ENCODE measurements around the gene GPR12. TPM values are rescaled to one million over a fixed set of nuclear protein-coding genes. Genes with fewer than 3 reads are reported as not detected.

GPR12 gene
- total RNA-seq, 4 donors from 2014 or later, result under 0.01 to 0.63 (median 0.39) TPM; not detected in 1

- no peak for TF ChIP-seq POLR2A (IDR thresholded peaks at IDR 0.05)
- no peak for TF ChIP-seq CTCF (IDR thresholded peaks at IDR 0.05)
- no peak for TF ChIP-seq EP300 (IDR thresholded peaks at IDR 0.05)
- no peaks in the 10 kb centered on the region for H3K36me3 ChIP-seq
- DNase-seq (ENCODE audit: low spot score in 2 of 2), result no peak
- no peaks in the 10 kb centered on the region for H3K4me1 ChIP-seq
- H3K27ac ChIP-seq, result no peak overlapping the region
- H3K27me3 ChIP-seq, result no peaks in the 10 kb centered on the region
- WGBS, 2 donors, result 81 to 89% methylated on average over 7 of the region's 7 CpGs
- H3K4me3 ChIP-seq, result no peak overlapping the region
- H3K9me3 ChIP-seq, result no peaks in the 10 kb centered on the region
Observed at GRCh38 chr13:26709461-26709860, 51.1 kb downstream of the GPR12 start.

DNA sequence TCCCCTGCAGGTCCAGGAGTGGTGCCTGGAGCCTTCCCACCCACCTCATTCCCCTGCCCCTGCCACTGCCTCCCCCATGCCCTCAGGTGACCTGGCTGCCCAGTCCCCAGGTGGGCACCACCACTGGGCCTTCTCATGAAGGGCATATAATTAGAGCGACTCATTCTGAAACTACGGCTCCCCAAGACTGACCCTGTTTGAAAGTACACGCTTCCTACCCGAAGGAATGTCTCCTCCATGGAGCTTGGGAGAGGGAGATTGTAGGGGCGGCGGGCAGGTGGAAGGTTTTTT, 52.6 kb downstream of the GPR12 start:
- Histone ChIP-seq H3K27me3 (no peaks in the 10 kb centered on the region), H3K36me3 (no peaks in the 10 kb centered on the region), H3K9me3 (peaks cover 0 to 3% (median 0%) of the 10 kb centered on the region in 4 donors), H3K27ac (no peak overlapping the region), H3K4me3 (no peak overlapping the region), H3K4me1 (no peaks in the 10 kb centered on the region)
- WGBS, 2 donors, result 82 to 84% methylated on average over 6 of the region's 6 CpGs
- DNase-seq (ENCODE audit: low spot score in 2 of 2), result no peak
- peak in 1 of 5 experiments; percentile 3 for TF ChIP-seq CTCF (IDR thresholded peaks at IDR 0.05)
- no peak for TF ChIP-seq EP300 (IDR thresholded peaks at IDR 0.05)

- Histone ChIP-seq H3K27ac (no peak overlapping the region), H3K4me3 (no peak overlapping the region), H3K9me3 (peaks cover 0 to 8% (median 0%) of the 10 kb centered on the region in 4 donors), H3K27me3 (no peaks in the 10 kb centered on the region), H3K4me1 (no peaks in the 10 kb centered on the region), H3K36me3 (no peaks in the 10 kb centered on the region)
- 47 to 51% methylated on average over 12 of the region's 13 CpGs for WGBS, 2 donors
- DNase-seq (ENCODE audit: low spot score in 2 of 2), result peak in 1 of 2 donors; percentile 24
- TF ChIP-seq POLR2A (IDR thresholded peaks at IDR 0.05) (no peak), CTCF (IDR thresholded peaks at IDR 0.05) (peak; percentile 31 to 42 (median 38))
Observed at GRCh38 chr13:26707122-26708006, 53.2 kb downstream of the GPR12 start.

DNA sequence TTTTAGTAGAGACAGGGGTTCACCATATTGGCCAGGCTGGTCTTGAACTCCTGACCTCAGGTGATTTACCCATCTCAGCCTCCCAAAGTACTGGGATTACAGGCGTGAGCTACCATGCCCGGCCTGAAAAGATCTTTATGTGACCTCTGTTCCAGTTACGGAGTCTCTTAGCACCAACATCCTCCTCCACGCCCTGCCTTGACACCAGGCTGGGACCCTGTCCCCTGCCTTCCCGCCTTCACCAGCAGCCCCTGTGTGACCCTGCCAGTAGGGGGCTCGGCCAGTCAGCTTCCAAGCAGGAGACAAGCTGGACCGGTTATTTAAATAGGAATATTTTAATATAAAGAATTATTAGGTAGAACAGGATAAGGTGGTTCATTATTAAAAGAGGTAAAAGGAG, 54.2 kb downstream of the GPR12 start:
- Histone ChIP-seq H3K9me3 (peaks cover 0 to 8% (median 0%) of the 10 kb centered on the region in 4 donors), H3K27ac (no peak overlapping the region), H3K36me3 (no peaks in the 10 kb centered on the region), H3K4me1 (no peaks in the 10 kb centered on the region), H3K4me3 (no peak overlapping the region), H3K27me3 (no peaks in the 10 kb centered on the region)
- TF ChIP-seq POLR2A (IDR thresholded peaks at IDR 0.05), result no peak
- no peak for TF ChIP-seq EP300 (IDR thresholded peaks at IDR 0.05)
- no peak for TF ChIP-seq CTCF (IDR thresholded peaks at IDR 0.05)
- WGBS, 2 donors, result 57 to 64% methylated on average over 7 of the region's 7 CpGs
- no peak for DNase-seq (ENCODE audit: low spot score in 2 of 2)

DNA sequence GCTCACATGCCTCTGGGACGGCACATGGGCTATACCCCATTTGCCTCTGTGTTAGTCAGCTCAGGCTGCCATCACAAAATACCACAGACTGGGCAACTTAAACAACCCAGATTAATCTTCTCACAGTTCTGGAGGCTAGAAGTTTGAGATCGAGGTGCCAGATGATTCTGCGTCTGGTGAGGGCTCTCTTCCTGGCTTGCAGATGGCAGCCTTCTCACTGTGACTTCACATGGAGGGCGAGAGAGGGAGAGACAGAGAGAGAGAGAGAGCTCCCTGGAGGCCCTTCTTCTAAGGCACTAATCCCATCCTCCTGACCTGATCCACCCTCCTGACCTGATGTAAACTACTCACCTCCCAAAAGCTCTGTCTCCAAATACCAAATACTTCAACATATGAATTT, 55.0 kb downstream of the GPR12 start:
- no peak for TF ChIP-seq CTCF (IDR thresholded peaks at IDR 0.05)
- no peak for DNase-seq (ENCODE audit: low spot score in 2 of 2)
- H3K9me3 ChIP-seq, result peaks cover 0 to 8% (median 0%) of the 10 kb centered on the region in 4 donors
- no peak overlapping the region for H3K27ac ChIP-seq
- H3K27me3 ChIP-seq, result no peaks in the 10 kb centered on the region
- no peaks in the 10 kb centered on the region for H3K4me1 ChIP-seq
- WGBS, 2 donors, result 77 to 84% methylated on average over 4 of the region's 4 CpGs
- no peaks in the 10 kb centered on the region for H3K36me3 ChIP-seq
- H3K4me3 ChIP-seq, result no peak overlapping the region

Other genes with a start within 250 kb of the GPR12 start
- gene WASF3, start 203.1 kb downstream of the GPR12 start, total RNA-seq, result 10 to 100 TPM; 23.7 to 47.9 (median 40.7) TPM